Dendritic cell treated with granulocyte-macrophage colony-stimulating factor and Interleukin-4, amounts not matched to agents 40 ng/mL and 50 ng/mL, for 4 days (primary cell): ENCODE results near the gene IQCF5.

Experiments
- H3K27ac Mint-ChIP-seq: one replicate; pipeline ENCODE4 v1.8.0; 2022; ENCODE audit warnings: mild to moderate bottlenecking, mixed read lengths
- H3K27me3 Mint-ChIP-seq: one replicate; pipeline ENCODE4 v1.8.0; 2022; ENCODE audit warnings: mild to moderate bottlenecking, mixed read lengths
- H3K36me3 Mint-ChIP-seq: one replicate; pipeline ENCODE4 v1.8.0; 2022; ENCODE audit warnings: low read depth, mixed read lengths
- H3K4me1 Mint-ChIP-seq: one replicate; pipeline ENCODE4 v1.8.0; 2022; ENCODE audit warnings: low read depth, mixed read lengths
- H3K4me3 Mint-ChIP-seq: one replicate; pipeline ENCODE4 v1.8.0; 2022; ENCODE audit warnings: mild to moderate bottlenecking, moderate library complexity, mixed read lengths
- H3K9me3 Mint-ChIP-seq: one replicate; pipeline ENCODE4 v1.8.0; 2022; ENCODE audit warnings: mixed read lengths
- intact Hi-C: fragments of 100-400 bp; cut with micrococcal nuclease; formaldehyde crosslinking; loops from one replicate; pipeline ENCODE4 v1.15.0; 2022

The IQCF5 gene

GRCh38 chr3:51830836-51831385 lies 44.5 kb downstream of the IQCF5 start:
- Mint-ChIP-seq H3K9me3 (peaks cover 33% of the 10 kb centered on the region), H3K27me3 (peaks cover 24% of the 10 kb centered on the region), H3K4me1 (no peaks in the 10 kb centered on the region), H3K36me3 (no peaks in the 10 kb centered on the region), H3K4me3 (no peak overlapping the region), H3K27ac (no peak overlapping the region)
- intact Hi-C loops = no loop called here

DNA sequence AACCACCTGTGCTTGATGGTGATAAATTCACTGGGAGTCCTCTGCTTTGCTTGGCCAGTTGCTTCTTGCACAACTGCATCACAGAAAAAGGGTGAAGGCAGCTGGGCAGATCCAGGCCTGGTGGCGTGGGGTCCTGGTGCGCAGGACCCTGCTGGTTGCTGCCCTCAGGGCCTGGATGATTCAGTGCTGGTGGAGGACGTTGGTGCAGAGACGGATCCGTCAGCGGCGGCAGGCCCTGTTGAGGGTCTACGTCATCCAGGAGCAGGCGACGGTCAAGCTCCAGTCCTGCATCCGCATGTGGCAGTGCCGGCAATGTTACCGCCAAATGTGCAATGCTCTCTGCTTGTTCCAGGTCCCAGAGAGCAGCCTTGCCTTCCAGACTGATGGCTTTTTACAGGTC lies 45.1 kb downstream of the IQCF5 start:
- H3K4me3 Mint-ChIP-seq = no peak overlapping the region
- H3K4me1 Mint-ChIP-seq = no peaks in the 10 kb centered on the region
- H3K9me3 Mint-ChIP-seq = peaks cover 33% of the 10 kb centered on the region
- H3K27me3 Mint-ChIP-seq = peaks cover 23% of the 10 kb centered on the region
- intact Hi-C loops = no loop called here
- H3K36me3 Mint-ChIP-seq = no peaks in the 10 kb centered on the region
- no peak overlapping the region for H3K27ac Mint-ChIP-seq

GRCh38 chr3:51828297-51828696 lies 47.1 kb downstream of the IQCF5 start:
- Mint-ChIP-seq H3K27ac (no peak overlapping the region), H3K4me1 (no peaks in the 10 kb centered on the region), H3K9me3 (peaks cover 28% of the 10 kb centered on the region), H3K4me3 (no peak overlapping the region), H3K36me3 (no peaks in the 10 kb centered on the region), H3K27me3 (peaks cover 13% of the 10 kb centered on the region)
- intact Hi-C loops = no loop called here
